Body of pancreas (tissue), 4 donors: ENCODE measurements around the gene SPAG6. TPM values are rescaled to one million over a fixed set of nuclear protein-coding genes. Genes with fewer than 3 reads are reported as not detected.

ENCODE experiments used
- ATAC-seq: fragments of 150-250 bp; one replicate; pipeline ENCODE4 v1.9.1; 2016
- DNase-seq, 4 donors: peaks; one replicate each; pipeline ENCODE4 v3.0.0-alpha.2; 2019
- H3K27ac ChIP-seq, 4 donors: fragments of 200-600 bp; sonication (generic); 1 replicate in 3 of 4; 2 replicates in 1 of 4; pipeline versions ENCODE4 v1.5.1 to v1.6.1; 2016 to 2019; ENCODE audit warnings: mild to moderate bottlenecking in 1 of 4, mixed read lengths in 1 of 4, moderate library complexity in 1 of 4
- H3K27me3 ChIP-seq, 2 donors: fragments of 200-600 bp; sonication (generic); one replicate each; pipeline ENCODE4 v1.6.0; 2016; ENCODE audit warnings: mild to moderate bottlenecking in 1 of 2
- H3K36me3 ChIP-seq, 2 donors: fragments of 200-600 bp; sonication (generic); replicated peaks in 1 of 2; 2 replicates each; pipeline ENCODE4 v1.5.1; 2016; ENCODE audit warnings: low read depth in 2 of 2; ENCODE audit not compliant: insufficient read depth in 1 of 2
- H3K4me1 ChIP-seq: fragments of 200-600 bp; sonication (generic); one replicate; pipeline ENCODE4 v1.6.0; 2016
- H3K4me3 ChIP-seq, 2 donors: fragments of 200-600 bp; sonication (generic); 1 replicate in 1 of 2; 2 replicates in 1 of 2; pipeline ENCODE4 v1.5.1; 2016 to 2019
- H3K9me3 ChIP-seq, 3 donors: fragments of 200-600 bp; sonication (generic); 1 replicate in 2 of 3; 2 replicates in 1 of 3; pipeline ENCODE4 v1.5.1; 2016
- POLR2A ChIP-seq, 3 donors: fragments of 450-650 bp; IDR thresholded peaks; one replicate each; pipeline ENCODE4 v1.6.1; 2016; ENCODE audit warnings: antibody characterized with exemption in 3 of 3, mild to moderate bottlenecking in 2 of 3
- WGBS, 2 donors: methylation state at CpG; one replicate each; pipeline ENCODE4 v1.1.5; 2017; 5-methylcytosine and 5-hydroxymethylcytosine counted together
- intact Hi-C: fragments of 100-400 bp; cut with DNase I; formaldehyde crosslinking; loops from one replicate; pipeline ENCODE4 v1.15.1; 2023
- total RNA-seq, 2 donors: library from RNA; depleted of rRNA; stranded (reverse); fragments of >200 nt; gene quantifications; one replicate each; pipeline ENCODE4 v1.1.0, GENCODE V29; 2016
- TF ChIP-seq, protein P1 (sequence below), 7 experiments: fragments of 450-650 bp in 4 of 7; fragments of 200-600 bp in 3 of 7; sonication (generic) in 3 of 7; IDR thresholded peaks; one replicate each; pipeline ENCODE4 v1.5.1; 2016 to 2019; ENCODE audit warnings: antibody characterized with exemption in 7 of 7

Gene SPAG6
- total RNA-seq, 2 donors from 2014 or later: 0.26 TPM; not detected in 1

DNA sequence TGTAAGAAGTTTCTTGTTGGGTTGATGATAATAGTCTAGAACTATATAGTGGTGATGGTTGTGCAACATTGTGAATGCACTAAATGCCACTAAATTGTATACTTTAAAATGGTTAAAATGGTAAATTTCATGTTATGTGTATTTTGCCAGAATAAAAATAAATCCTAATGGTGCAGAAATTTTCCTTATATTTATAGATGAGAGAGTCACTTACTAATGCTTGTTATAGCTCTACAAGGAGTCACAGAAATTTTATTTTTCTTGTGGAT lies 21.1 kb downstream of the SPAG6 start:
- ATAC-seq (no peak), DNase-seq (no peak)
- Histone ChIP-seq H3K27me3 (no peaks in the 10 kb centered on the region), H3K9me3 (no peaks in the 10 kb centered on the region), H3K4me1 (no peaks in the 10 kb centered on the region), H3K27ac (no peak overlapping the region), H3K4me3 (no peak overlapping the region), H3K36me3 (no peaks in the 10 kb centered on the region)
- no peak for TF ChIP-seq POLR2A (IDR thresholded peaks at IDR 0.05)
- TF ChIP-seq, protein P1, sequence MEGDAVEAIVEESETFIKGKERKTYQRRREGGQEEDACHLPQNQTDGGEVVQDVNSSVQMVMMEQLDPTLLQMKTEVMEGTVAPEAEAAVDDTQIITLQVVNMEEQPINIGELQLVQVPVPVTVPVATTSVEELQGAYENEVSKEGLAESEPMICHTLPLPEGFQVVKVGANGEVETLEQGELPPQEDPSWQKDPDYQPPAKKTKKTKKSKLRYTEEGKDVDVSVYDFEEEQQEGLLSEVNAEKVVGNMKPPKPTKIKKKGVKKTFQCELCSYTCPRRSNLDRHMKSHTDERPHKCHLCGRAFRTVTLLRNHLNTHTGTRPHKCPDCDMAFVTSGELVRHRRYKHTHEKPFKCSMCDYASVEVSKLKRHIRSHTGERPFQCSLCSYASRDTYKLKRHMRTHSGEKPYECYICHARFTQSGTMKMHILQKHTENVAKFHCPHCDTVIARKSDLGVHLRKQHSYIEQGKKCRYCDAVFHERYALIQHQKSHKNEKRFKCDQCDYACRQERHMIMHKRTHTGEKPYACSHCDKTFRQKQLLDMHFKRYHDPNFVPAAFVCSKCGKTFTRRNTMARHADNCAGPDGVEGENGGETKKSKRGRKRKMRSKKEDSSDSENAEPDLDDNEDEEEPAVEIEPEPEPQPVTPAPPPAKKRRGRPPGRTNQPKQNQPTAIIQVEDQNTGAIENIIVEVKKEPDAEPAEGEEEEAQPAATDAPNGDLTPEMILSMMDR (IDR thresholded peaks at IDR 0.05): no peak
- intact Hi-C loops: no loop called here

DNA sequence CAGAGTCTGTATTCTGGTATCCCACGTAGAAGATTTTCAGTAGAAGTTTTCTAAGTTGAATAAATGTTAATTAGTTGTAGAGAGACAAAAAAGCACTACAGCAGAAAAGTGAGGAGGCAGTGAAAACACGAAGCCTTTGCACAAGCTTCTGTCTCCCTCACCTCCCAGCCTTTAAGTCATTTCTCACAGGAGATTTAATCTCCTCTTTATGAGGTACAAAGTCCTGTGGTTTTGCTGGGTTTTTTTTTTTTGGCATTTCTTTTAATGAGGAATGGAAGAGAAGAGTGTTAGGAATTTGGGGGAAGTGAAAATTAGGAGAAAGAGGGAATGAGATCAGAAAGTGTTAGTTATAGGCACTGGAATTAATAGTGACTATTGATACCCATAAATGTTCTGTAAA lies 21.5 kb downstream of the SPAG6 start:
- H3K4me1 ChIP-seq: no peaks in the 10 kb centered on the region
- no peak overlapping the region for H3K4me3 ChIP-seq
- intact Hi-C loops: no loop called here
- H3K9me3 ChIP-seq: no peaks in the 10 kb centered on the region
- H3K27ac ChIP-seq: no peak overlapping the region
- H3K27me3 ChIP-seq: no peaks in the 10 kb centered on the region
- H3K36me3 ChIP-seq: no peaks in the 10 kb centered on the region
- 71% methylated on average over 2 of the region's 2 CpGs for WGBS, 2 donors
- no peak for TF ChIP-seq POLR2A (IDR thresholded peaks at IDR 0.05)
- TF ChIP-seq, protein P1 (IDR thresholded peaks at IDR 0.05): no peak
- ATAC-seq (no peak), DNase-seq (no peak)

DNA sequence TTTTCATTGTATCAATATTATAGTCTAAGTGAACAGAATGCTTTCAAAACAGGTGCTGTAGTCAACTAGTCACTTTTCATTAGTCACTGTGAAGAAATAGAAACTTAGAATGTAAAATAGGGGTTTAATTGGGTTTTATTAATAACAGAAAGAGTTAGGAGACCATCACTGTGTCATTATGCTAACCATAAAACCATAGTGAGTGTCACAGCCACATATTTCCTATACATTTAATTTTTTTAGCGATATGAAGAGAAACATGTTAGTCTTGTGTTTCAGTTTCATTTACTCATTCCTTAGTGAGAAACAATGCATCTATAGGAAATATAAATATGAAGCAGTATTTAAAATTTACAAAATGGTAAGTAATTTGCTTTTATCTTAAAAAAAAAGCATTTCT lies 22.2 kb downstream of the SPAG6 start:
- TF ChIP-seq, protein P1 (IDR thresholded peaks at IDR 0.05): no peak
- no peak for TF ChIP-seq POLR2A (IDR thresholded peaks at IDR 0.05)
- WGBS, 2 donors: 79 to 95% methylated on average over 1 of the region's 1 CpG
- H3K9me3 ChIP-seq: no peaks in the 10 kb centered on the region

DNA sequence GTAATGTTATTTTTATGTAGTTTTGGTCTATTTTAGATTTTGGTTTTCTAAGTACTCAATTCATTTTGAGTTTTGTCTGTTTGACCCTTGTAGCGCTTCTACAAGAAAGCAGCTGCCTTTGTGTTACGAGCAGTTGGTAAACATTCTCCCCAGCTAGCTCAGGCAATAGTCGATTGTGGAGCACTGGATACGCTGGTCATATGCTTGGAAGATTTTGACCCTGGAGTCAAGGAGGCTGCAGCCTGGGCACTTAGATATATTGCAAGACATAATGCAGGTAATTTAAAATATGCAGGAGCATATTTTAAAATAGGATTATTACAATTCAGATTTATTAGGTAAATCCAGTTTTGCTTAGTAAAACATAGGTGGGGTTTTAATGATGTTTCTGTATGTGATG lies 23.1 kb downstream of the SPAG6 start:
- Histone ChIP-seq H3K9me3 (no peaks in the 10 kb centered on the region), H3K27me3 (no peaks in the 10 kb centered on the region), H3K36me3 (no peaks in the 10 kb centered on the region), H3K4me1 (no peaks in the 10 kb centered on the region), H3K4me3 (no peak overlapping the region), H3K27ac (no peak overlapping the region)
- 87% methylated on average over 4 of the region's 4 CpGs for WGBS, 2 donors
- no peak for TF ChIP-seq POLR2A (IDR thresholded peaks at IDR 0.05)
- TF ChIP-seq, protein P1 (IDR thresholded peaks at IDR 0.05): no peak
- ATAC-seq: no peak
- no peak for DNase-seq
- intact Hi-C loops: no loop called here

More for the DNA sequence above, 22.2 kb downstream of the SPAG6 start:
- no peaks in the 10 kb centered on the region for H3K4me1 ChIP-seq
- H3K27ac ChIP-seq: no peak overlapping the region
- H3K4me3 ChIP-seq: no peak overlapping the region
- DNase-seq (no peak), ATAC-seq (no peak)
- no peaks in the 10 kb centered on the region for H3K36me3 ChIP-seq
- intact Hi-C loops: no loop called here
- H3K27me3 ChIP-seq: no peaks in the 10 kb centered on the region

DNA sequence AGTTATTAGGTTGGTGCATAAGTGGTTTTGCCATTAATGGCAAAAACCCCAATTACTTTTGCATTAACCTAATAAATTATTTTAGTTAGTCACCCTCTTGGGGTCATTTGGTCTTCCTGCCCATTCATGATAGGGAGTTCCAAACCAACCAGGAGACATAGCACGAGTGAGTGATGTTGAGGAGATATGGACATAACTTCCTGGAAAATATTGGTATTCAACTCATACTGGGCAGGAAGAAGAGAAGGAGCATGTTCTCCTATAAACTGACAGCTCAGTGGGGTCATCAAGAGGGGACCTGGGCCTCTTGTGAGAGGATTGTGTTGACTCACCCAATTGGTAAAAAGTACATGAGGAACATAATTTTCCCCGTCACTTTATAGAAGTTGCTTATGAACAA lies 23.7 kb downstream of the SPAG6 start:
- Histone ChIP-seq H3K27me3 (no peaks in the 10 kb centered on the region), H3K36me3 (no peaks in the 10 kb centered on the region), H3K27ac (no peak overlapping the region), H3K4me1 (no peaks in the 10 kb centered on the region), H3K9me3 (no peaks in the 10 kb centered on the region), H3K4me3 (no peak overlapping the region)
- DNase-seq: no peak
- 43 to 57% methylated on average over 2 of the region's 2 CpGs for WGBS, 2 donors
- intact Hi-C loops: no loop called here
- TF ChIP-seq, protein P1 (IDR thresholded peaks at IDR 0.05): no peak
- no peak for TF ChIP-seq POLR2A (IDR thresholded peaks at IDR 0.05)
- no peak for ATAC-seq
